HG03558 (cell line): ENCODE data around the gene GHRL.
A peak's percentile ranks its signal among the peaks of the same experiment; 100 is the strongest.

Experiments used
- ATAC-seq: cut with Tn5 transposase; IDR thresholded peaks from one replicate; pipeline ENCODE4 v1.9.1; 2021; ENCODE audit warnings: moderate number of reproducible peaks; ENCODE audit not compliant: unreplicated experiment; ENCODE audit errors: extremely low read depth

GHRL gene

GRCh38 chr3:10292505-10293419 lies at the start of gene GHRL:
Gene GHRL (minus strand): TSS chr3:10292947. CDS start chr3:10290180, 2,767 bp downstream.
- ATAC-seq: peak; percentile 68

GRCh38 chr3:10341901-10342398 lies 49.2 kb upstream of the GHRL start:
- ATAC-seq: no peak

GRCh38 chr3:10340476-10340875 lies 47.7 kb upstream of the GHRL start:
- ATAC-seq: no peak

- no peak for ATAC-seq
These were observed 47.3 kb upstream of the GHRL start for GRCh38 chr3:10340046-10340445.

- no peak for ATAC-seq
These were observed 46.7 kb upstream of the GHRL start for GRCh38 chr3:10339376-10339955.

GRCh38 chr3:10338591-10339353 lies 46.0 kb upstream of the GHRL start:
- ATAC-seq: no peak

GRCh38 chr3:10338164-10338470 lies 45.4 kb upstream of the GHRL start:
- ATAC-seq: no peak

GRCh38 chr3:10337323-10338163 lies 44.8 kb upstream of the GHRL start:
- ATAC-seq: no peak

GRCh38 chr3:10336761-10337160 lies 44.0 kb upstream of the GHRL start:
- no peak for ATAC-seq

- no peak for ATAC-seq
These were observed 43.3 kb upstream of the GHRL start for GRCh38 chr3:10335871-10336622.

GRCh38 chr3:10335190-10335738 lies 42.5 kb upstream of the GHRL start:
- no peak for ATAC-seq

GRCh38 chr3:10334459-10334858 lies 41.7 kb upstream of the GHRL start:
- no peak for ATAC-seq

GRCh38 chr3:10334042-10334441 lies 41.3 kb upstream of the GHRL start:
- no peak for ATAC-seq

GRCh38 chr3:10333349-10333650 lies 40.6 kb upstream of the GHRL start:
- ATAC-seq: no peak

GRCh38 chr3:10332481-10333348 lies 40.0 kb upstream of the GHRL start:
- ATAC-seq: no peak

GRCh38 chr3:10331320-10331719 lies 38.6 kb upstream of the GHRL start:
- no peak for ATAC-seq

GRCh38 chr3:10330319-10330718 lies 37.6 kb upstream of the GHRL start:
- ATAC-seq: no peak

GRCh38 chr3:10329495-10330015 lies 36.8 kb upstream of the GHRL start:
- ATAC-seq: no peak
